Esophagus (tissue), 2 donors: ENCODE measurements around the gene ISCA1. TPM values are rescaled to one million over a fixed set of nuclear protein-coding genes. Genes with fewer than 3 reads are reported as not detected.

ENCODE experiments used
- H3K27ac ChIP-seq, 2 donors: one replicate each; pipeline ENCODE4 v1.5.1; 2013; ENCODE audit warnings: low read depth in 2 of 2, mild to moderate bottlenecking in 2 of 2, inconsistent platforms in 1 of 2, low read length in 1 of 2, moderate library complexity in 1 of 2
- H3K27me3 ChIP-seq, 2 donors: one replicate each; pipeline ENCODE4 v1.6.1; 2013; ENCODE audit warnings: low read length in 2 of 2, control low read depth in 1 of 2, mild to moderate bottlenecking in 1 of 2; ENCODE audit not compliant: insufficient read depth in 2 of 2, control insufficient read depth in 1 of 2
- H3K36me3 ChIP-seq, 2 donors: one replicate each; pipeline ENCODE4 v1.6.1; 2013; ENCODE audit warnings: low read length in 1 of 2; ENCODE audit not compliant: control insufficient read depth in 2 of 2, insufficient read depth in 2 of 2
- H3K4me1 ChIP-seq, 2 donors: one replicate each; pipeline ENCODE4 v1.6.1; 2013; ENCODE audit warnings: low read length in 1 of 2; ENCODE audit not compliant: control insufficient read depth in 2 of 2, insufficient read depth in 2 of 2
- H3K4me3 ChIP-seq, 2 donors: one replicate each; pipeline ENCODE4 v1.5.1; 2013; ENCODE audit warnings: low read length in 2 of 2, mild to moderate bottlenecking in 2 of 2, low read depth in 1 of 2, moderate library complexity in 1 of 2
- H3K9me3 ChIP-seq, 2 donors: one replicate each; pipeline ENCODE4 v1.6.1; 2013; ENCODE audit warnings: mild to moderate bottlenecking in 2 of 2, low read depth in 1 of 2, low read length in 1 of 2, moderate library complexity in 1 of 2; ENCODE audit not compliant: control insufficient read depth in 2 of 2, insufficient read depth in 1 of 2
- WGBS, 2 donors: extraction: QIAGEN DNeasy Blood & Tissue Kit; methylation state at CpG; one replicate each; pipeline ENCODE4 v1.1.7; 2013; 5-methylcytosine and 5-hydroxymethylcytosine counted together
- polyA plus RNA-seq, 2 donors: library from polyadenylated mRNA; stranded (reverse); fragments of 200-250 nt; gene quantifications; one replicate each; pipeline ENCODE4 v1.2.3, GENCODE V29; 2013
- donor health status: healthy with polysubstance abuse.
- donor health status: Bipolar disorder and iron deficiency.

Gene ISCA1
- polyA plus RNA-seq, 2 donors, result 8.0 to 14.6 TPM

DNA sequence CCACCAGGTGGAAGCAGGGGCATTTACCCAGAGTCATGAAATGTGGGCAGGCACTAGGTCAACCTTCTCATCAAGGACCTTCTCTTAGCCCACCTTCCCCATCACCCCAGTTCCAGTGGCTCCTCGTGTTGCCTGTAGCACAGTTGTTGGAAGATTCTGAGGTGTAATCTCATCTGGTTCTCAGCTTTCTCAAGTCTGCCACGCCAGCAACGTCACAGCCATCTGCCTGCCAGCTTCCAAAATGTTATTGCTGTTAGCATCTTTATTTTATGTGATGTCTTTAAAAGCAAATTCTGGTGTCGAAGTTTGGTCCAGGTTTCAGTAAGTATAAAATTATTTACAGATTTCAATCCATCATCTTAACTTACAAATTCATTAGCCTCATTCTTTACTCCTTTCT lies 33.6 kb downstream of the ISCA1 start:
- Histone ChIP-seq H3K27ac (no peak overlapping the region), H3K4me1 (no peaks in the 10 kb centered on the region)
- 88% methylated on average over 4 of the region's 4 CpGs for WGBS, 2 donors

GRCh38 chr9:86246752-86247161 lies 35.6 kb downstream of the ISCA1 start:
- no peaks in the 10 kb centered on the region for H3K36me3 ChIP-seq
- H3K27me3 ChIP-seq, result no peaks in the 10 kb centered on the region
- no peak overlapping the region for H3K27ac ChIP-seq
- no peaks in the 10 kb centered on the region for H3K4me1 ChIP-seq
- no peak overlapping the region for H3K4me3 ChIP-seq
- no peaks in the 10 kb centered on the region for H3K9me3 ChIP-seq
- 43 to 49% methylated on average over 6 of the region's 6 CpGs for WGBS, 2 donors

More for the DNA sequence above, 33.6 kb downstream of the ISCA1 start:
- no peaks in the 10 kb centered on the region for H3K27me3 ChIP-seq
- no peak overlapping the region for H3K4me3 ChIP-seq
- no peaks in the 10 kb centered on the region for H3K9me3 ChIP-seq
- H3K36me3 ChIP-seq, result no peaks in the 10 kb centered on the region

GRCh38 chr9:86242071-86242470 lies 40.3 kb downstream of the ISCA1 start:
- no peaks in the 10 kb centered on the region for H3K27me3 ChIP-seq
- WGBS, 2 donors, result 32 to 37% methylated on average over 2 of the region's 2 CpGs
- no peaks in the 10 kb centered on the region for H3K4me1 ChIP-seq
- H3K4me3 ChIP-seq, result no peak overlapping the region
- no peaks in the 10 kb centered on the region for H3K36me3 ChIP-seq
- H3K9me3 ChIP-seq, result no peaks in the 10 kb centered on the region
- H3K27ac ChIP-seq, result no peak overlapping the region

DNA sequence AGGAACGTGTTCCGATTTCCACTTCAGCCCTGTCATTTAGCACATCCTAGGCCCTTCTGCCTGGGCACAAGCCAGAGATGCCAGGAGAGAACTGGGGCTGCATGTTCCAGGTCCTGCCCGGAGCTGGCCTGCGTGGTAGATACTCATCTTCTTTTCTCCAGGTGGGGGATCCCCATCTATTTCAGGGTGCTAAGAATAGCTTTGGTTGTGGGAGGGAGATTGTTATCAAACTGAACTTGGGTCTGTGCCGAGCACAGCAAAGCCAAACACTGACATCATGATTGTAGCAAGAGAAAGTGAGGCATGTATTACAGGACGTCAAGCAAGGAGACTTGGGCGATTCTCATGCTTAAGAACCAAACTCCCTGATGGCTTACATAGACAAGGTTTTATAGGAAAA lies 41.1 kb downstream of the ISCA1 start:
- Histone ChIP-seq H3K4me3 (no peak overlapping the region), H3K36me3 (no peaks in the 10 kb centered on the region), H3K27ac (no peak overlapping the region), H3K9me3 (no peaks in the 10 kb centered on the region), H3K4me1 (no peaks in the 10 kb centered on the region), H3K27me3 (no peaks in the 10 kb centered on the region)
- WGBS, 2 donors, result 76 to 77% methylated on average over 7 of the region's 7 CpGs

- H3K9me3 ChIP-seq, result no peaks in the 10 kb centered on the region
- H3K4me3 ChIP-seq, result no peak overlapping the region
- no peaks in the 10 kb centered on the region for H3K27me3 ChIP-seq
- no peaks in the 10 kb centered on the region for H3K36me3 ChIP-seq
- no peak overlapping the region for H3K27ac ChIP-seq
- H3K4me1 ChIP-seq, result no peaks in the 10 kb centered on the region
- 66 to 72% methylated on average over 10 of the region's 10 CpGs for WGBS, 2 donors
Observed at GRCh38 chr9:86238861-86239770, 43.2 kb downstream of the ISCA1 start.

- 76 to 81% methylated on average over 2 of the region's 2 CpGs for WGBS, 2 donors
- Histone ChIP-seq H3K4me1 (no peaks in the 10 kb centered on the region), H3K4me3 (no peak overlapping the region), H3K36me3 (no peaks in the 10 kb centered on the region), H3K9me3 (no peaks in the 10 kb centered on the region), H3K27ac (no peak overlapping the region), H3K27me3 (no peaks in the 10 kb centered on the region)
Observed at GRCh38 chr9:86230858-86231257, 51.5 kb downstream of the ISCA1 start.

DNA sequence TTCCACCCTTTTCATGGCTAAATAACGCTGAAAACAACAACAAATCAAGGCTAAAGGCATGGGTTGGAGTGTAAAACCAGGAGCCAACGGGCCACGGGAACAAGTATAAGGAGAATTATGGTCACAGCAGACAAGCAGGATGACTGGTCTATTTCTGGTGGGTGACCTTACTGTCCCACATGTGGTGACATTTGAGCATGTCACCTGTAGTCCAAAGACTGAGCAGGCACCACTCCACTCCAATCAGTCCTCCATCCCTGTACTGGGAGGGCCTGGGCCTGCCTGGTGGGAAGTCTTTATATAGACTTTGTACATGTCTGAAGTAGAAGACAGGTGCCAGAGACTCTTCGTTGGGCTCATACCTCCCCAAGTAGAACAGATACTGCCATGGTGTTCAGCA lies 59.7 kb downstream of the ISCA1 start:
- H3K9me3 ChIP-seq, result no peaks in the 10 kb centered on the region
- H3K36me3 ChIP-seq, result no peaks in the 10 kb centered on the region
- H3K27ac ChIP-seq, result no peak overlapping the region
- H3K4me3 ChIP-seq, result no peak overlapping the region
- H3K27me3 ChIP-seq, result no peaks in the 10 kb centered on the region
- 87 to 91% methylated on average over 4 of the region's 4 CpGs for WGBS, 2 donors
- no peaks in the 10 kb centered on the region for H3K4me1 ChIP-seq

GRCh38 chr9:86219606-86220005 lies 62.7 kb downstream of the ISCA1 start:
- H3K9me3 ChIP-seq, result no peaks in the 10 kb centered on the region
- H3K4me3 ChIP-seq, result no peak overlapping the region
- H3K27ac ChIP-seq, result no peak overlapping the region
- no peaks in the 10 kb centered on the region for H3K27me3 ChIP-seq
- no peaks in the 10 kb centered on the region for H3K36me3 ChIP-seq
- 82 to 85% methylated on average over 3 of the region's 3 CpGs for WGBS, 2 donors
- no peaks in the 10 kb centered on the region for H3K4me1 ChIP-seq

DNA sequence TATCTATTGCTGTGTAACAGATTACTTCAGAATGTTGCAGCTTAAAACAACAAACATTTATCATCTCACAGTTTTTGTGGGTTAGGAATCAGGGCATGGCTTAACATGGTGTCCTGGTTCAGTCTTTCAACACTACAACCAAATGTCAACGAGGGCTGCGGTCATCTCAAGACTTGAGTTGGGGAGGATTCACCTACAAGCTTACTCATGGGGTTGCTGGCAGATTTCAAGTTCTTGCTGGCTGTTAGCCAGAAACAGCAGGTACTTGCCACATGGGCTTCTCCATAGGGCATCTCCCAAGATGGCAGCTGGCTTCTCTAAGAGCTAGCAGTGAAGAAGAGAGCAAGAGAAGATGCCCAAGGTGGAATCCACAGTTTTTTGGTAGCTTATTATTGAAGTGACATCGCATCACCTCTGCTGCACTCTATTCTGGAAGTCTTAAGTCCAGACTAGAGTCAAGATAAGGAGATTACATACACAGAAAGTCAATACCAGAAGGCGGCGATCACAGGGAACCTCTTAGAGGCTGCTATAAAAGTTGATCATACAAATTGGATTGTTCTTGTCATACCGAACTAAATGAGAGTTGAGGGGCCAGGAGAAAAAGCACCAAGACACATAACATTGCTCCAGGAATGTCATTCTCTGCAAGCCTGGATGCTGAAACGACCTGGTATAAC lies 65.1 kb downstream of the ISCA1 start:
- no peak overlapping the region for H3K27ac ChIP-seq
- H3K9me3 ChIP-seq, result no peaks in the 10 kb centered on the region
- no peaks in the 10 kb centered on the region for H3K36me3 ChIP-seq
- H3K4me3 ChIP-seq, result no peak overlapping the region
- H3K4me1 ChIP-seq, result no peaks in the 10 kb centered on the region
- whole genome bisulfite sequencing, 2 donors, result 80 to 84% methylated on average over 7 of the region's 7 CpGs
- no peaks in the 10 kb centered on the region for H3K27me3 ChIP-seq
